ENCODE results near the gene TARS2. TPM values are rescaled to one million over a fixed set of nuclear protein-coding genes. Genes with fewer than 3 reads are reported as not detected.
A peak's percentile ranks its signal among the peaks of the same experiment; 100 is the strongest.

Gene TARS2
- total RNA-seq, 4 donors from 2014 or later: 12.2 to 25.5 (median 18.6) TPM

DNA sequence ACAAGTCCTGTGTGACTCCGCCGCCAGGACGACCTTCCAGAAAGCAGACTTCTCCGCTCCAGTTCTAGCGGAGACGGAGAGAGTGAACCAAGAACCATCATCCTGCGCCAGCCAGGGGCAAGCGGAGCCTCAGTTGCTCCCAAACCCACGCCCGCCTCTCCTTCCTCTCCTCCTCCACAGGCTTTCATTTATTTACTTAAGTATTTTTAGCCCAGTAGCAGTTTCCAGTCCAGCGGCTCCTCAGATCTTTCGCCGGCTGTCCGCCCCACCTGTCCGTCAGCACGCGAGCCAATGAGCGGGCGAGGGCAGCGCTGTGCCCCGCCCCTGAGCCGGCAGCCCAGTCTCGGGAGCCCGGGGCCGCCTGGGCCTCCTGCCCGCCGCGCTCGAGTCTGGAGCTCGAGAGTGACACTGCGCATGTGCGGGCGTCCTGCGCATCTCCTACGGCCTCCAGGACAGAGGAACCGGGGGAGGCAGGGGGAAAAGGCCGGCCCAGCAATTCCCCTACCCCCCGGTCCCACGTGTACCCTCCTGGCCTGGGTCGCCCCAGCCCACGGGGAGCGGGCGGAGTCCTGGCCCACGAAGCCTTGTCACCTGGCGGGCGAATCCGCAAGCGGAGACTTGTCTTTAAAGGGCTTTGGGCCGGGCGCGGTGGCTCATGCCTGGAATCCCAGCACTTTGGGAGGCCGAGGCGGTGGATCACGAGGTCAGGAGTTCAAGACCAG lies 28.3 kb downstream of the TARS2 start, which contains the start of gene FALEC:
Gene FALEC (plus strand): TSS at position 425 of the 722 bp plus-strand sequence.
- peaks cover 0 to 30% (median 0%) of the 10 kb centered on the region in 3 donors for H3K36me3 ChIP-seq
- peak within 1 kb of the TSS; percentile 35 to 90 (median 78) for H3K27ac ChIP-seq
- H3K4me1 ChIP-seq: peaks cover 0 to 20% (median 9%) of the 10 kb centered on the region in 4 donors
- peak; percentile 89 to 90 for DNase-seq (ENCODE audit: low spot score in 2 of 2)
- TF ChIP-seq POLR2A (IDR thresholded peaks at IDR 0.05) (peak in 1 of 2 donors; percentile 39), EP300 (IDR thresholded peaks at IDR 0.05) (peak in 1 of 2 donors; percentile 75), CTCF (IDR thresholded peaks at IDR 0.05) (peak in 2 of 5 experiments; percentile 38 to 56)
- 0 to 1% methylated on average over 37 to 43 of the region's 54 CpGs for WGBS, 2 donors
- H3K27me3 ChIP-seq: no peaks in the 10 kb centered on the region
- H3K9me3 ChIP-seq: no peaks in the 10 kb centered on the region
- peak within 1 kb of the TSS; percentile 29 to 87 (median 71) for H3K4me3 ChIP-seq

- no peak for TF ChIP-seq EP300 (IDR thresholded peaks at IDR 0.05)
- no peak for TF ChIP-seq POLR2A (IDR thresholded peaks at IDR 0.05)
- TF ChIP-seq CTCF (IDR thresholded peaks at IDR 0.05): no peak
- no peaks in the 10 kb centered on the region for H3K9me3 ChIP-seq
- peak overlapping the region; percentile 29 to 87 (median 71) for H3K4me3 ChIP-seq
- H3K27me3 ChIP-seq: no peaks in the 10 kb centered on the region
- peak overlapping the region; percentile 35 to 90 (median 78) for H3K27ac ChIP-seq
- 1 to 3% methylated on average over 19 of the region's 19 CpGs for WGBS, 2 donors
- H3K4me1 ChIP-seq: peaks cover 0 to 20% (median 9%) of the 10 kb centered on the region in 4 donors
- peaks cover 0 to 24% (median 0%) of the 10 kb centered on the region in 3 donors for H3K36me3 ChIP-seq
- DNase-seq (ENCODE audit: low spot score in 2 of 2): no peak
Measured at GRCh38 chr1:150516050-150516591, 28.9 kb downstream of the TARS2 start.

DNA sequence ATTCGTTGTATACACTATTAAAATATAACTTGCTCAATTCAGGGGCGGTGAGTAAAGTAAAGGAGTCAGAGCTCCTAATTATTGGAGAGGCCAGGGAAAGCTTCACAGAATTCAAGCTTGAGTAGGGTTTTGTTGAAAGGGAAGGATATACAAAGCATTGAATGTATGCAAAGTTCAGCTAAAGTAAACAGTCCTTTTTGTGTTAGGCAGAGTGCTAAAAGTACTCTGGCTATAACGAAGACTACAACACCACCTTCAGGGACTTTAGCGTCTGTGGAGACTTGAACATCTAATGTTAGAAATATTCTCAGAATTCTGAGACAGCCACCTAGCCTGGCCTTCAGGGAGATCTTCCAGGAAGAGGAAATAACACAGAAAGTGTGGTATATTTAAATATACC lies 29.4 kb downstream of the TARS2 start:
- WGBS, 2 donors: 27 to 40% methylated on average over 4 of the region's 4 CpGs
- Histone ChIP-seq H3K9me3 (no peaks in the 10 kb centered on the region), H3K27ac (peak overlapping the region in 3 of 4 donors; percentile 74 to 90 (median 83)), H3K4me3 (peak overlapping the region in 3 of 4 donors; percentile 67 to 87 (median 75)), H3K27me3 (no peaks in the 10 kb centered on the region), H3K36me3 (peaks cover 0 to 19% (median 0%) of the 10 kb centered on the region in 3 donors), H3K4me1 (peaks cover 0 to 20% (median 9%) of the 10 kb centered on the region in 4 donors)
- DNase-seq (ENCODE audit: low spot score in 2 of 2): no peak
- TF ChIP-seq EP300 (IDR thresholded peaks at IDR 0.05): no peak
- no peak for TF ChIP-seq POLR2A (IDR thresholded peaks at IDR 0.05)
- no peak for TF ChIP-seq CTCF (IDR thresholded peaks at IDR 0.05)

DNA sequence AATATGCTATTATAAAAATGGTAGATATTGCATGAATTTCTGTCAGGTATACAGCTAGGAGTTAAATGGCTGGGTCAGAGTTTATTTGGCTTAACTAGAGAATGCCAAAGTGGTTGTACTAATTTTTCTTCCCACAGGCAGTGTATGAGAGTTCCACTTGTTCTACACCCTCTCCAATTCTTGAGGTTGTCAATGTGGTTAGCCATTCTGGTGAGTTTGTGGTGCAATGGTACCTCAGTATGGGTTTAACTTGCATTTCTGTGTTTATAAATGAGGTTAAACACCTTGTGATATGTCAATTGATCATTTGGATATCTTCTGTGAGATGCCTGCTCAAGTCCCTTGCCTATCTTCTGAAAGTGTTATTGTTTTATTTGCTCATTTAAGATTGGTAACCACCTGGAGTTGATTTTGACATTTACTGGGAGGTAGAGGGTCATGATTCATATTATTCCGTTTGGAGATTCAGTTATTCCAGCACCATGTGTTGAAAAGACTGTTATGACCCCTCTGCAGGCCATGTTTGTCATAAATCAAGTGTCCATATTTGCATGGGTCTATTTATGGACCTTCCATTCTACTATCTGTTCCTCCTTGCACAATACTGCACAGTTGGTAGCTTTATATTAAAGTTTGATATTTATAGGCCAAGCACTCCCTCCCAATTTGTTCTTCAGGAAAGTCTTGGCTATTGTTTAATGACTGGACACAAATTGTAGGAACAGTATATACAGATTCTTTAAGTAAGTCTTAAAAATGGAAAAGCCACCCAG lies 34.2 kb downstream of the TARS2 start:
- Histone ChIP-seq H3K27me3 (no peaks in the 10 kb centered on the region), H3K9me3 (no peaks in the 10 kb centered on the region), H3K36me3 (no peaks in the 10 kb centered on the region), H3K4me3 (no peak overlapping the region), H3K4me1 (peaks cover 0 to 7% (median 2%) of the 10 kb centered on the region in 4 donors), H3K27ac (no peak overlapping the region)
- DNase-seq (ENCODE audit: low spot score in 2 of 2): no peak
- TF ChIP-seq POLR2A (IDR thresholded peaks at IDR 0.05) (no peak), EP300 (IDR thresholded peaks at IDR 0.05) (no peak)
- 62 to 71% methylated on average over 1 of the region's 1 CpG for WGBS, 2 donors

DNA sequence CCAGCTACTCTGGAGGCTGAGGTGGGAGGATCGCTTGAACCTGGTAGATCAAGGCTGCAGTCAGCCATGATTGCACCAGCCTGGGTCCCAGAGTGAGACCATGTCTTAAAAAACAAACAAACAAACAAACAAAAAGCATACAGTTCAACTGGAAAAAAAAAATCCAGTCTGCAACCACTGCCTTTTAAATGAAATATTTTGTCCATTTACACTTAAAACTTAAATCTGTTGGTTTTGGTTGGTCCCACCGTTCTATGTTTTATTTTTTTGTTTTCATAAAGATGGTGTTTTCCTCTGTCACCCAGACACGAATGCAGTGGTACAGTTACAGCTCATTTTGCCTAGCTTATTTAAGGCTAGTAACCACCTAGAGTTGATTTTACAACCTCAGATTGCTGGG lies 38.1 kb downstream of the TARS2 start:
- 87 to 88% methylated on average over 3 of the region's 3 CpGs for WGBS, 2 donors

More for the DNA sequence above, 38.1 kb downstream of the TARS2 start:
- Histone ChIP-seq H3K4me3 (no peak overlapping the region), H3K27me3 (no peaks in the 10 kb centered on the region), H3K9me3 (no peaks in the 10 kb centered on the region), H3K36me3 (no peaks in the 10 kb centered on the region), H3K4me1 (peaks cover 0 to 14% (median 0%) of the 10 kb centered on the region in 4 donors), H3K27ac (no peak overlapping the region)
- TF ChIP-seq EP300 (IDR thresholded peaks at IDR 0.05) (no peak), POLR2A (IDR thresholded peaks at IDR 0.05) (no peak), CTCF (IDR thresholded peaks at IDR 0.05) (no peak)
- DNase-seq (ENCODE audit: low spot score in 2 of 2): no peak

Data from tibial nerve (tissue), 4 donors.